SIG-M5 (cell line): ENCODE measurements around the gene SIDT2.
"Not testable (repeated sequence)": the region's sequence is repeated elsewhere in the genome, so short reads cannot be mapped to it uniquely, and the experiment has no call there.

ENCODE experiments used
- DNase-seq: peaks from one replicate; lab custom pipeline; 2025; lab: John Stamatoyannopoulos, UW

The SIDT2 gene

DNA sequence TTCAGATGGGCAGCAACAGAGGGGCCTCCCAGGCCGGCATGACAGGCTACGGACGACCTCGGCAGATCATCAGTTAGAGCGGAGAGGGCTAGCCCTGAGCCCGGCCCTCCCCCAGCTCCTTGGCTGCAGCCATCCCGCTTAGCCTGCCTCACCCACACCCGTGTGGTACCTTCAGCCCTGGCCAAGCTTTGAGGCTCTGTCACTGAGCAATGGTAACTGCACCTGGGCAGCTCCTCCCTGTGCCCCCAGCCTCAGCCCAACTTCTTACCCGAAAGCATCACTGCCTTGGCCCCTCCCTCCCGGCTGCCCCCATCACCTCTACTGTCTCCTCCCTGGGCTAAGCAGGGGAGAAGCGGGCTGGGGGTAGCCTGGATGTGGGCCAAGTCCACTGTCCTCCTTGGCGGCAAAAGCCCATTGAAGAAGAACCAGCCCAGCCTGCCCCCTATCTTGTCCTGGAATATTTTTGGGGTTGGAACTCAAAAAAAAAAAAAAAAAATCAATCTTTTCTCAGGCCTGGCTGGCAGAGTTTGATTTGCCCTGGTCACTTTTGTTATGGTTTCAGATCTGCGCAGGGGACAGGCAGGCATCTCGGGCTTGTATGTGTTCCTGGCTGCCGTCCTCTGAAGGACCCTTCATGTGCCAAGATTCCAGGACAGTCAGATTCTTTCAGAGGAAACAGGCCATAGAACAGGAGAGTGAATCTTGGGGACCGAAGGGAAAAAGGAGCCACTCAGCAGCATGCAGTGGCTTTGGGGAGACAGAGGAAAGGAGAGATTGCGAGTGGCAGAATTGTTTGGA, 25.9 kb downstream of the SIDT2 start:
- DNase-seq: no peak

DNA sequence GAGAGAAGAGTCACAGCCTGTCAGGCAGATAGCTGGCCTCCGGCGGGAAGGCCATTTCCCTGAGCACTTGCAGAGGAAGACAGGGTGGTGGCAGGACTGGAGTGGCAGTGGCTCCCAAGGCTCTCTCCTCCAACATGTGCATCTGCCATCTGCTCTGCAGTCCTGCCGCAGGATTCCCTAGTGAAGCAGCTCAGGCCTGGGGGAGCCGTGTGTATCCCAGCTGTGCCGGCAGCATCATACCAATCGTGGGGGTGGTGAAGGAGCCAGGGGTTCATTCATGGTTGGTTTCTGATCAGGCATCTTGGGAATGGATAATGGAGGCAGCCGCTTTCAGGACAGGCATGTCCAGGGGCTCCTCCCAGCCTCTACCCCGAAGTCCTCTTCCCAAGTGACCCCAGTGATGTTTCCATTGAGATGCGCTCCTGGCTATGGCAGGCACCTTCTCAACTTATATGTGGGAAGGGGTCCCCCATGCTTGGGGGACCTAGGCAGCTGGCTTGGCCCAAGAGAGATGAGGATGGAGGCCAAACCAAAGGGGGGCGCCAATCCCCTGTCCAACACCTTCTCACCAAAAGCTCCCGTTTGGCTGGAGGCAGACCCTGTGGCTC, 26.8 kb downstream of the SIDT2 start:
- DNase-seq: no peak

DNA sequence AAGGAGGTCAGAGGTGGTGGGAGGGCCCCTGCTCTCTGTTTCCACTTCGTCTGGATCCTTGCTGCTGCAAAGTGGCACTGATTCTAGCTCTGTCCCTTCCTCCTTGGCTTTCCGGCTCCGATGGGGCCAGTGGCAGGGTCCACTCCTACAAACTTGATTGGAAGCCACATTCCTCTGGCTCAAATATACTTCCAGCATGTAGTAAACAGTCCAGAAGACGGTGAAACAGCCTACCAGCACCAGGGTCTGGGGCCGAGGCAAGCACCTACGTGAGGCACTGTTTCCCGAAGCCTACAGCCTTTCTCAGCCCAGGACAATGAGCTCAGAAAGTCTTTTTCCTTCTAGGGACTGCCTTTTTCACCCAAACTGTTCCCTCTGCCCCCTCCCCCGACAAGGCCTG, 27.6 kb downstream of the SIDT2 start:
- not testable (repeated sequence) for DNase-seq

DNA sequence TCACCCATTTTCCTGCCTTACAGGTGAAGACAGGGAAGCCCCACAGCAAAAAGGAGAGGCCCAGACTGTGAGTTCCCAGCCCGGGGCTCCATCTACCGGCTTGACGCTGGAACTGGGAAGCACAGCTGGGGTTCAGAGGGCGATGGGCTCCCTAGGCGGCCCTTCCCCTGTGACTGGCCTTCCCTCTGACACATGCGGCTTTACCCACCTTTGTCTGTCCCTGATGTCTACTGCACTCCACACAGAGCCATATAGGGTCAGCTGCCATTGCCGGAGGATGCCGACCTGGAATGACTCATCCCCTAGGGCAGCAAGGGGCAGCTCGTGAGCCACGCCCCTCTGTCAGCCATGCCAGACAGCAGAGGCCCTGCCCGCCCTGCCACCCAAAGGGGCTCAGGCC, 28.3 kb downstream of the SIDT2 start:
- not testable (repeated sequence) for DNase-seq

DNA sequence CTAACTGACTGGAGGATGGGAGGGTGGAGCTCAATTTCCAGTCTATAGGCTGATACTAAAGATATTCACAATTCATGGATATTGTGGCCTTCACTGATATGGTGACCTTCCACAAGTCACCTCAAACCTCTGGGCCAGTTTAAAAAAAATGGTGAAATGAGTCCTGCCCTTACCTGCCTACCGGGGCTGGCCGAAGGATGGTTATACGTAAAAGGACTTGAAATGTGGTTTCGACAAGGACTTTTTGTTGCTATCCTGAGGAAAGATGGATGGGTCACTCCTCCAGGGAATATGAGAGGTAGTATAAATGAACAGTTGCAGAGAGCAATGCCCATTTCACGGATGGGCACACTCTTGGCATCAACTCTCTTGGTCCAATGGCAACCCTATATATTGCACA, 28.9 kb downstream of the SIDT2 start:
- DNase-seq: not testable (repeated sequence)

DNA sequence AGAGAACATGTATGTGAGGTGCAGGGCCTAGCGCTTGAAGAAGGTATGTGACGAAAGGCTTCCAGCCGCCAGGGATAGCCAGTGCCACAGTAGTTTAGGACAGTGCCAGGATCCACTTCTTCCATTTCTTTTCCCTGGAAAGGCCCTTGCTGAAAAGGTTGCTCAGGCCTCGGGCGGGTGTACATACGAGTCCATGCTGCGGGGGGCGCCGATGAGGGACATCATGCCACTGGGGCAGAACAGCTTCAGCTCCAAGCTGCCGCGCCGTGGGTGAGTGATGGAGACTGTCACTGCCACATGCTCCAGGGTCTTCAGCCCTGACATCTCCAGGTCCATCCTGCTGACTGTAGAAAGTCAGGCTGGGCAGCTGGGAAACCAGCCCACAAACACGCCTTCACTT, 30.2 kb downstream of the SIDT2 start:
- not testable (repeated sequence) for DNase-seq

DNA sequence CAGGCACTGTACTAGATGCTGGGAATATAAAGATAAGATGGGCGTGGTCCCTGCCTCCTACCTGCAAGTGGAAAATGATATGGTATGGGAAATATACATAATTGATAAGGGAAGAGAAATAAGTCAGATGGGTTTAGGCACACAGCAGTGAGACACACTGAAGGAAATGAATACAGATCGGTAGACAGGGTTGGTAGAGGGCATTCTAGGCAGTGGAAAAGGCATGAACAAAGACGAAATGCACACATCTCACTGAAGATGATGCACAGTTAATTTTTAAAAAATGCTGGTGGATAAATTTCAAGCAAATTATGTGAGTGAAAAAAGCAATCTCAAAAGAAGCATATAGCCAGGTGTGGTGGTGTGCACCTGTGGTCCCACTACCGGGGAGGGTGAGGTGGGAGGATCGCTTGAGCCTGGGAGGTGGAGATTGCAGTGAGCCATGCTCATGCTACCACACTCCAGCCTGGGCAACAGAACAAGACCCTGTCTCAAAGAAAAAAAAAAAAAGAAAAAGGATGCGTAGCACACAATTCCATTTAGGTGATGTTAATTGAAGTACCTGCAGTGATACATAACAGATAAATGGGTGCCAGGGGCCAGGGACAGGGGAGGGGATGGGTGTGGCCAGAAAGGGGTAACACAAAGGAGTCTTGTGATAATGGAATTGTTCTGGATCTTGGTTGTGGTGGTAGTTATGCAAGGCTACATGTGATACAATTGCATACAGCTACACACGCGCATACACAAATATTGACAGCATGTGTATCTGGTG, 31.0 kb downstream of the SIDT2 start:
- DNase-seq: not testable (repeated sequence)

DNA sequence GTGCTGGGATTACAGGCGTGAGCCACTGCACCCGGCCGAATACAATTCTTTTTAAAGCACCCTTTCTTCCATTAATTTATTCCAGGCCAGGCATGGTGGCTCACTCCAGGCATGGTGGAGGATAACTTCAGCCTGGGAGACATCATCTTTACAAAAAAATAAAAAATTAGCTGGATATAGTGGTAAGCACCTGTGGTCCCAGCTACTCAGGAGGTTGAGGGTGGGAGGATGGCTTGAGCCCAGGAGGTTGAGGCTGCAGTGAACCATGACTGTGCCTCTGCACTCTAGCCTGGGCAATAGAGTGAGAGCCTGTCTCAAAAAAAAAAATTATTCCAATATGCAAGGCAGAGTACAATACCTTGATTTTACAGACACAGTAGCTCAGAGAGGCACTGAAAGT, 32.1 kb downstream of the SIDT2 start:
- no peak for DNase-seq

DNA sequence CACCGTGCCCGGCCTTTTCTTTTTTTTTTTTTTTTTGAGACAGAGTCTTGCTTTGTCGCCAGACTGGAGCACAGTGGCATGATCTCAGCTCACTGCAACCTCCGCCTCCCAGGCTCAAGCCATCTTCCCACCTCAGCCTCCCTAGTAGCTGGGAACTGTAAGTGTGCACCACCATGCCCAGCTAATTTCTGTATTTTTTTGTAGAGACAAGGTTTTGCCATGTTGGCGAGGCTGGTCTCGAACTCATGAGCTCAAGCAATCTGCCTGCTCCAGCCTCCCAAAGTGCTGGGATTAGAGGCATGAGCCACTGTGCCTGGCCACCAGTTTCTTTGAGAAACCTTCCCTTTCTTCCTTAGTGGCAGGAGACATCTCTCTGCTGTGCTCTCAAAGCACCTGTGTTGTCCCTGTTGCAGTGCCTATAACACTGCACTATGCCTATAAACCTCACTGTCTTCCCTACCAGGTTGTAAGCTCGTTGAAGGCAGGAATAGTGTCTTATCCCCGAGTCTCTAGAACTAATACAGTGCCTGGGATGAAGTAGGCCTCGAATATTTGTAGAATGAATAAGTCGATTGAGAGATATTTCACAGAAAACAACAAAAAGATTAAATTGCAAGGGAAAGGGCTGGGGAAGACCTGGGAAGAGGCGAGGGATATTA, 34.3 kb downstream of the SIDT2 start:
- DNase-seq: no peak

DNA sequence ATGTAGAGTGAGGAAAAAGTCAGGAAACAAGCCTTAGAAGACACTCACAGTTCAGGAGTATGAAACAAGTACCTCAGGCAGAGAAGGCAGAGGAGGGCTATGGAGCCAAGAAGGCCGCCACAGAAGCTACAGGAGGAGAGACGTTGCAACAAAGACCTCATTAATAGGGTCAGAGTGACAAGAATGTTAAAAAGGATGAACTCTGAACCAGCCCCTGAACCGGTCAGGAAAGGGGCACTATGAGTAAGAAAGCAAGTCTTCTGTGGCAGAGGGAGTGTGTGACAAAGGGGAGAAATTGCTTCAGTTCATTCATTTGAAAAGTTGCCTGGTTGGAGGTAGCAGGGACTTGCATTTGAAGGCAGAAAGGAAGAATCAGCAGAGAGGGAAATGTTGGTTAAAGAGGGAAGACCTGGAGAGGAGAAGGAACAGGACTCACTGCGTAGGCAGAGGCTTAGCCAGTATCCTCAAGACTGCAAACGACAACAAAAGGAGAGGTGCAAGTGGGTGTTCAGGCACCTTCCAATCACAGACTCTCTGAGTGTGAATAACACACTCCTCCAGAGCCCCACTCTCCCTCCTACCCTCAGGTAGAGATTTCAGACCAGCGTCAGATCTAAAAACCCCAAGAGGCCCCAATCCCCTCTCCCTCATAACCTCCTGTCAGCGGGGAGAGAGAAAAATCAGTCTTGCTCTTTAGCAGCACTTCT, 36.0 kb downstream of the SIDT2 start:
- no peak for DNase-seq

DNA sequence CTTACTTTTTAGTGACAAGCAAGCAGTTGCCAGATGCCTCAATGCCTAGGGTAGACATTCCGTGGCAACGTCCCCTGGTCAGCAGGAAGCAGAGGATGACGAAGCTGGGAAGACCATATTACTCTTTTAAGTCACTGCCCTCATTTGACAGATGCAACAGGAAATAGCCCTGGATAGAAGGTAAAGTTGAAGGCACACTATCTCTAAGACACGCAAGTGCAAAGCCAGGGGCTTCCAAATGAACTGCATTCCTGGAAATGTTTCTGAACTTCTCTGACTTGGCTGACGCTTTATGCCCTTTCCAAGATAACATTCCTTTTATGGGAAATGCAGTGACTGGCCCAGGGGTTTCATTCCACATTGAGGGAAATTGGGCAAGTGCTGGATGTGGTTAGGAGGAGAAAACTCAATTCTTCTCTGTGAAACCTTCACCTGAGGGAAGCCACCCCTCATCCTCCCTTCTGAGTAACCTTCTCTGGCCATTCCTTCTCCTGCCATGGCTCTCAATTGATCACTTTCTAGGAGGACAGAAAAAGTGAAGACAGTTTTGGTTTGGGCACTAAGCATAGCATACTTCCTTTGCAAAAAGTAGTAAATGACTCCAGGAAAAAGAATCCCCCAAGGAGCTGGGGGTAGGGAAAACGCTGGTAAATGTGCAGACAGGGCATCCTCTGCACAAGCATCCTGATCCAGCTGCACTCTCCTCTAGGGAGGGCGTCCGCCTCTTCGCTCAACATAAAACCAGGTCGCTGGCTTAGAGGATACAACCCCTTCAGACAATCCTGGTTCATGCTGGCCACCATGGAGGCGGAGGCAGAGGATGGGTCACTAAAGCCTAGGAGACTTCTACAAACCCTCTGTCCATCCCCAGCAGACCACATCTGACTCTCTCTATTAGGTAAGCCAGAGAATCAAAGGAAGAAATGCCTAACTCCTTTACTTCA, 38.9 kb downstream of the SIDT2 start:
- DNase-seq: no peak

DNA sequence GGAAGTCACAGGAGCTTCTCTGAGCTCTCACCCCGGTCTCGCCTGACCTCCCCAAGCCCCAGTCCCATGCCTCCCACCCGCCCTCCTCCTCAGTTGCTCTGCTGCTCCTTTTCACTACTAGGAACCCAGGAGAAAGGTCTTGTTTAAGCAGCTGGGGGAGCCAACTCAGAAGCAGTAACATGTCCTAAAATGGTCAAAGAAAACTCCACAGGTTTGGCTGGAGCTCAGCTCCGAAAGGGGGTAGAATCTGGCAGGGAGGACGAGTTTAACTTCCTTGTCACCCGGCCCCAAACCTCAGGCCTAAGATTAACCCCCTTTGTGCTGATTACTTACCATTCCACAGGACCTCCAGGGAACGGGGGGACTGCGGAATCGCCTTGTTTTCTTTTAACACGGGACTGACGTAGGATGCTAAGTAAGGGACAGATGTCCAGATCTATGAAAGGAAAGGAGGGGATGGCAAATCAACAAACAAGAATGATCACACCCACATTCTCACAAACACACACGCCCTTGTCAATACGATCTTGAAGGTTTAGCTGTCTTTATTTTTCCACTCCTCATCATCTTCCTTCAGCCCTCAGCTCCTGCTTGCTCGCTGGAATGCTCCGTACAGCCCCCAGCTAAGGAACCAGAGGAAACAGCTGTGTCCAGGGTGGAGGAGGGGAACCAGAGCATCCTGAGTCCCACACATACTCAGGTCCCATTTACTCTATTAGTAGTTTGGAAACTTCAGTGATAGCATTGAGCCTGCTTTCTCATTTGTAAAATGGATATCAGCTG, 39.8 kb downstream of the SIDT2 start:
- DNase-seq: no peak

DNA sequence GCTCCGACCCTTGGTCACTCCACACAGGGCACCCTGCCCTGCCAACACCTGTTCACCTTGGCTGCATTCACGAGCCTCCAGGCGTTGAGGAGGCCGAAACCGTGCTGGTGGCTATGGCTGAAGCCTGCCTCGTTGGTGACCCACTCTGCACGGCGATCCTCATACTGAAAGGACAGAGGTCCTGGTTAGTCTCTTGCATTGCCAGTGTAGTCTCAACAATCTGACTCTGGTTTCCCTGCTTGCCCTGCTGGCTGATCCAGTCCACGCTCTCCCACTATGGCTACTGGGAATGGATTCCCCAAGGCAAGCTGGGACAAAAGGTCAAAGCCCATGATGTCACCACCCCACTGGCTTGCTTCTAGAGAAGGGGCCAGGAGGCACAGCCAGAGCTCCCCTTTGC, 40.5 kb downstream of the SIDT2 start:
- DNase-seq: no peak

DNA sequence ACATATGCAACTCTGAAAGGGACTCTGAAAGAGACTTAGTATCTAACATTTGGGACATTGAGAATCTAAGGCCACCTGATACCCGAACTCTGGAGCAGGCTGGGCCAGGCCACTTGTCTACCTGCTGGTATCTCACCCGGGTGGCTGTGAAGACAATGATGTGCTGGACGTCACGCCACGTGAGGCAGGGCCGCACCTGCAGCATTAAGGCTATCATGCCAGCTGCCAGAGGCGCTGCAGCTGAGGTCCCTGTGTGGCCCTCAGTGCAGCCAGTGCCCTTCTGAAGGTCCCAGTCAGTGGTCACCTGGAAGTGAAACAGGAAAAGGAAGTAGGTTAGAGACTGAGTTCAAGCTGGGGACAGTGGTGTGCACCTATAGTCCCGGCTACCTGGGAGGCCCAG, 40.9 kb downstream of the SIDT2 start:
- no peak for DNase-seq

DNA sequence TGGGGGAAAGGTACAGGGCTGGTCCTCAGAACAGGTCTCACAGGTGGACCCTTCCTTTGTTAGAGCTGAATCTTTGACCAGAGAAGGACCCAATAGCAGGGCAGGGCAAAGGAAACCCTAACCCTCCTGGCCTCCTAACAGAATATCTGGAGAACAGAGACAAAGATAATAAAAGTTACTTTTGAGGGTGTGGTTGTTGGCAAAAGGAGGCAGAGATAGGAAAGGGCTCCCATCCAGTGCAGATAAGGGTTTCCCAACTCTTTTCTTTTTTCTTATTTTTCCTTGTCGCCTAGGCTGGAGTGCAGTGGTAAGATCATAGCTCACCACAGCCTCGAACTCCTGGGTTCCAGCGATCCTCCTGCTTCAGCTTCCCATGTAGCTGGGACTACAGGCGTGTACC, 41.5 kb downstream of the SIDT2 start:
- DNase-seq: no peak

DNA sequence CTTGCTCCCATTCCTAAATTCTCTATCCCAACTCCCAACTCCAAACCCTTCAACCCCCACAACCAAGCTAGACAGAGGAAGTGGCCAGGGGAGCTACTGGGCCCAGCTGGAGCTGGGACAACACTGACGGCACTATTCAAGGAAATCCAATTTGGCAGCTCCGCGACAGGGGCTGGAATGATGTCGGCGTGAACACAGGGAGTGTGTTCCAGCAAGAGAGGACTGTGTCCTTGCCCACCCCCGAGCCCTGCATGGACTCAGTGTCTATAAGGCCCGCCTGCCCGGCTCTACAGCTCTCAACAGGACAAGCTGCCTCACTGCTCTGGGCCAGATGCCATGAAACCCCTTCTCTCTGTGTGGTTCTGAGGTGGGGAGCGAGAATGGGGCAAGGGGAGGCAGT, 42.0 kb downstream of the SIDT2 start:
- DNase-seq: no peak

DNA sequence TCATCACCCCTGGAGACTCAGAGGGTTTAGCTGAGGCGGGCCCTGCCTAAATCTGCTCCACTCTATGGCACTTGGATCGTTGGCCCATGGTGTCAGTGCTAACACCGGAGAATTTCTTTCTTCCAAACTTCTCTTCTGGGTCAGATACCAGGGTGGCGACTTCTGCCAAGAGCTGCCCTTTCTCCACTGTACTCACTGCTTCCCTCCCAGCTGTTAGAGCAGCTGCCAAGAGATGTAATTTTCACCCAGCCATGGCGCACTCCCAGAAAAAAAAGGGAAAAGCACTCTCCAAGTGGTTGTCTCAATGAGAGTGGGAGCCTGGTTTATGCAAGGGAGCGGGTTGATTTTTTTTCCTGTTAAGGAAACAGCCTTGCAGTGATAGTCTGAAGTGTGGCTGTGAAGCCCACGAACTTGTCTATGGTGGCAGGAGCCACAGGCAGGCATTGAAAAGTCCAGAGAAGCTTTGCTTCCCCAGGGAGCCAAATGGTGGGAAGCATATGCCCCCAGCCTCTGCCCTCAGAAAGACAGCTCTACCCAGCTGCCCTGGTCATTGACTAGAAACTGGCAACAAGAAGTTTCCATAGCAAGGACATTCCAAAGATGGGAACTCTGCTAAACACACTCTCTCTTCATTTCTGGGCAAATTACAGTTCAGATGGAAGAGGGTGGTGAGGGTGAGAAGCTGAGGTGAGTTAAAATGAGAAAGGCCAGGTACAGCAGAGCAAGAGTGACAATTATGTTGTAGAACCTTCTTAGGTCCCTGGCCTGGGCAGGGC, 42.6 kb downstream of the SIDT2 start:
- no peak for DNase-seq

DNA sequence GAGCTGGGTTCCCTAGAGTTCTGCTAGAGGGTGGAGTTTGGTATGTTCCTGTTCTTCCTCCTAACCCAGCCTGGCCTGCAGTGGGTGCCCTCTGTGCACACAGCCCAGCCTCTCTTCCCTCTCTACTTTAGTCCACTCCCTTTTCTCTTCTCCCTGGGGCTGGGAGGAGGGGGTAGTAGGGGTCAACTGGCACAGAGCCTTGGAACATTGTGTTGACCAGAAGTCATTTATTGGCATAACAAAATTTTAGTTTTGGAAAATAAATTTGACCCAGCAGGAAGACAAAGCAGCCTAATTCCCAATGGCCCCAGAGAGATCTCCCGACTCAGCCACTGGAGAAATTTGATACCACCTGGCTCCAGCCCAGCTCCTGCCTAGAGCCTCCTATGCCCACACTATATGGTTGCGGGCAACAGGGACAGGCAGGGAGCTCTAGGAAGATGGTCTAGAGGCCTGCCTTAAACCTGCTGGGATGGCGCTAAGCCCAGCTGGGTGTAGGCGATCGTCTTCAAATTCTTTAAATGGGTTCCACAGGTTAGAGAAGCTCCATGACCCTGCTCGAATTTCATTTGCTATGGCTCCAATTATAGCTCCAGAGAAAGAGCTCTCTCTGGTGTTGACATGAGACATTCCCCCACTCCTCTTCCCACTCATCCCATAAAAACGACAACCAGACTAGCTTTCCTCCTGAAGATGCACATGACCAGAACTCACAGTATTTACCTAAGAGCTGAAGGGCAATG, 43.4 kb downstream of the SIDT2 start:
- no peak for DNase-seq
